Endothelial cell of umbilical vein (primary cell): ENCODE data around the gene ANKRD13D. TPM values are rescaled to one million over a fixed set of nuclear protein-coding genes. Genes with fewer than 3 reads are reported as not detected.
A peak's percentile ranks its signal among the peaks of the same experiment; 100 is the strongest.

ENCODE experiments used
- BruUV-seq: library from RNA; stranded (reverse); fragments of 400-500 nt; replicated peaks from 2 replicates; lab custom pipeline; 2021; lab: Mats Ljungman, UMichigan
- CTCF ChIA-PET: fragments of 300-600, 350-600 bp; sonication (Branson Sonifier 250); formaldehyde crosslinking; loops from one replicate; lab custom pipeline; 2021; ENCODE audit warnings: antibody characterized with exemption, inconsistent platforms; lab: Charles Lee
- POLR2A ChIA-PET: fragments of 300-600, 350-600 bp; sonication (Branson Sonifier 250); formaldehyde crosslinking; loops from one replicate; lab custom pipeline; 2021; ENCODE audit warnings: antibody characterized with exemption, inconsistent platforms; lab: Charles Lee
- DNase-seq: peaks from one replicate; pipeline ENCODE4 v3.0.0-alpha.2; 2011; ENCODE audit warnings: low read depth, low spot score
- FAIRE-seq: peaks from 2 replicates; lab custom pipeline; 2011; peaks lifted over from hg19 to GRCh38; lab: Jason Lieb, UNC
- H2AFZ ChIP-seq: 2 replicates; pipeline ENCODE4 v1.6.0; 2012; ENCODE audit warnings: low read depth, low read length, control low read depth, inconsistent platforms
- H3K27ac ChIP-seq: 2 replicates; pipeline ENCODE4 v1.5.1; 2011; ENCODE audit warnings: low read depth, mild to moderate bottlenecking, control low read depth, low read length, moderate library complexity; ENCODE audit not compliant: insufficient read depth
- H3K27me3 ChIP-seq, 2 experiments: 2 replicates each; pipeline versions ENCODE4 v1.6.0 to v1.6.1; 2011; ENCODE audit warnings: low read length in 2 of 2, mixed read lengths in 1 of 2; ENCODE audit not compliant: control insufficient read depth in 2 of 2, insufficient read depth in 2 of 2
- H3K36me3 ChIP-seq, 2 experiments: 2 replicates in 1 of 2; 3 replicates in 1 of 2; pipeline ENCODE4 v1.5.1; 2011; ENCODE audit warnings: low read length in 2 of 2, mild to moderate bottlenecking in 1 of 2, moderate library complexity in 1 of 2; ENCODE audit not compliant: control insufficient read depth in 2 of 2, insufficient read depth in 2 of 2; ENCODE audit errors: extremely low read depth in 1 of 2
- H3K4me1 ChIP-seq: 3 replicates; pipeline ENCODE4 v1.5.1; 2011; ENCODE audit warnings: mild to moderate bottlenecking, low read length; ENCODE audit not compliant: control insufficient read depth, insufficient read depth; ENCODE audit errors: extremely low read depth
- H3K4me2 ChIP-seq: 2 replicates; pipeline ENCODE4 v1.6.1; 2011; ENCODE audit warnings: low read length, control low read depth, mixed read lengths; ENCODE audit not compliant: insufficient read depth
- H3K4me3 ChIP-seq, 3 experiments: fragments of 200-600 bp in 1 of 3; sonication (generic), shearing (Covaris generic) in 1 of 3; replicated peaks in 1 of 3; 2 replicates each; pipeline ENCODE4 v1.5.1; 2011 to 2016; ENCODE audit warnings: control low read depth in 3 of 3, low read length in 3 of 3, mild to moderate bottlenecking in 2 of 3, inconsistent platforms in 1 of 3, low read depth in 1 of 3, moderate library complexity in 1 of 3; ENCODE audit not compliant: insufficient read depth in 1 of 3
- H3K79me2 ChIP-seq: 2 replicates; pipeline ENCODE4 v1.6.0; 2012; ENCODE audit warnings: low read length, inconsistent platforms; ENCODE audit not compliant: control insufficient read depth, insufficient read depth
- H3K9ac ChIP-seq: replicated peaks from 2 replicates; pipeline ENCODE3; 2011; ENCODE audit warnings: low read length, control low read depth; ENCODE audit not compliant: insufficient read depth; ENCODE audit errors: extremely low read depth
- H3K9me1 ChIP-seq: replicated peaks from 3 replicates; pipeline ENCODE4 v1.6.0; 2011; ENCODE audit warnings: mild to moderate bottlenecking, low read length; ENCODE audit not compliant: control insufficient read depth, insufficient read depth; ENCODE audit errors: extremely low read depth
- H3K9me3 ChIP-seq: replicated peaks from 2 replicates; pipeline ENCODE4 v1.5.1; 2012; ENCODE audit warnings: low read length, inconsistent platforms; ENCODE audit not compliant: control insufficient read depth, insufficient read depth
- H4K20me1 ChIP-seq: replicated peaks from 2 replicates; pipeline ENCODE3; 2011; ENCODE audit warnings: mild to moderate bottlenecking, low read length; ENCODE audit not compliant: control insufficient read depth, insufficient read depth; ENCODE audit errors: extremely low read depth
- CTCF ChIP-seq, 2 donors: IDR thresholded peaks; 1 replicate in 1 of 2; 2 replicates in 1 of 2; pipeline ENCODE4 v1.5.1; 2011; ENCODE audit warnings: low read length in 2 of 2, mild to moderate bottlenecking in 2 of 2, moderate library complexity in 2 of 2, control low read depth in 1 of 2, inconsistent platforms in 1 of 2, low read depth in 1 of 2; ENCODE audit not compliant: insufficient read depth in 1 of 2; ENCODE audit errors: extremely low read depth in 1 of 2
- GATA2 ChIP-seq: IDR thresholded peaks from 2 replicates; pipeline ENCODE4 v1.7.0; 2011; ENCODE audit warnings: low read depth, mild to moderate bottlenecking, moderate library complexity, mixed read lengths, low read length; ENCODE audit not compliant: insufficient read length, insufficient read depth
- JUN ChIP-seq: IDR thresholded peaks from 2 replicates; pipeline ENCODE4 v1.6.1; 2011; ENCODE audit warnings: borderline replicate concordance, low read depth; ENCODE audit not compliant: insufficient read length, insufficient read depth
- MYC ChIP-seq: IDR thresholded peaks from one replicate; pipeline ENCODE4 v1.6.1; 2011; ENCODE audit warnings: mild to moderate bottlenecking, low read depth, low read length
- POLR2A ChIP-seq: IDR thresholded peaks from 2 replicates; pipeline ENCODE4 v1.6.1; 2012; ENCODE audit warnings: low read depth, mild to moderate bottlenecking, control low read depth, low read length
- POLR2AphosphoS5 ChIP-seq: IDR thresholded peaks from 2 replicates; pipeline ENCODE4 v1.6.1; 2012; ENCODE audit warnings: low read depth, mild to moderate bottlenecking, control low read depth, low read length, moderate library complexity; ENCODE audit not compliant: insufficient read depth
- dilution Hi-C: fragments of 300-500 bp; cut with MboI; formaldehyde crosslinking; loops from one replicate; pipeline ENCODE4 v1.15.0; 2019; ENCODE audit warnings: low sequenced_read_pairs; ENCODE audit not compliant: extremely low pct_ligation_motif_present
- intact Hi-C: fragments of 100-400 bp; cut with micrococcal nuclease; formaldehyde crosslinking; loops from one replicate; pipeline ENCODE4 v1.10.0; 2022
- polyA plus RNA-seq, 4 experiments: library from polyadenylated mRNA; depleted of rRNA in 3 of 4; stranded (reverse) in 3 of 4; unstranded in 1 of 4; fragments of >200 nt; gene quantifications; 2 replicates each; pipeline versions ENCODE4 v1.2.1 to v1.2.3, GENCODE V29; 2011 to 2012; ENCODE audit warnings: missing spikeins in 1 of 4
- total RNA-seq: library from RNA; stranded (reverse); gene quantifications from 2 replicates; pipeline ENCODE4 v1.2.3, GENCODE V29; 2021
- TF ChIP-seq, protein P1 (sequence below): IDR thresholded peaks from 2 replicates; pipeline ENCODE4 v1.6.1; 2011; ENCODE audit not compliant: insufficient read depth, insufficient read length

Gene ANKRD13D
- total and polyA plus RNA-seq, 2 donors (not counting 3 experiments of a cell fraction or from before 2014, with no cell fraction given): 43.5 to 57.5 TPM

DNA sequence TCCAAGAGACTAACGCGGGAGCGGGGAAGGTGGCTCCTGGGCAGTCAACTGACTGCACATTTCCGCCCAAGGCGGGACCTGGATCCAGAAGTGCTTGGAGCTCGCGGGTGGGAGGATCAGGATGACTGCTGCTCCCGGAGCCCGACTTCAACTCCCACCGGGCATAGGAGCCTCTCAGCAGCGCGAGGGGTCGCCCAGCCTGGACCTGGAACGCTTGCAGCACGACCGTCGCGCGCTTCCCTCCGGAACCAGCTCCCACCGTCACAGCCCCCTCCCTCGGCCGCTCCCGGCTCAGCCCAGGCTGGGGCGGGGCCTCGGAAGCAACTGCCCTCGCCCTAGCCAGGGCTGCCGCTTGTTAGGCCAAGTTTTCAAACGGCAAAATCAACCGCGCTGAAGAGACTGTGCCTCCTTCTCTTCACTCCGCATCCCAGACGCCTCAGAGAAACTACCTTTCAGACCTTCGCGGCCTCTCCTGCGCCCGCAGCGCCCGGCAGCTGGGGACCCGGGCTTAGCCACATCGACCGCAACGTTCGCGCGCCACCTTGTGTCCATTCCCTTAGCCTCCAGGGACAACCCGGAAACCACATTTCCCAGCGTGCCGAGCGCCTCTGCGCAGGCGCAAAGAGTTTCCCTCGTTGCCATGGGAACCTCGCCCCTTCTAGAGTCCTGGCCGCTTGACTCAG is 28.2 kb downstream of the ANKRD13D start:
- BruUV-seq: TSS peak; percentile 40
- ChIA-PET POLR2A (interaction anchor here (1.1 kb wide), 1 partner anchor 62 kb away, joined by 3 read pairs; no protein-coding TSS in a partner anchor), CTCF (interaction anchor here (0.6 to 9.2 kb wide), 43 partner anchors 9 to 312 kb away, joined by 3 to 151 read pairs (median 5); partner anchors contain the start of genes ANKRD13D, GRK2, KDM2A and NUDT8)
- intact Hi-C loops (loop anchor here (1.0 to 2.0 kb wide), 7 partner anchors 29 to 236 kb away; partner anchors contain the start of genes GRK2 and POLD4), dilution Hi-C loops (no loop called here)
- H3K9me1 ChIP-seq: no peaks in the 10 kb centered on the region
- no peaks in the 10 kb centered on the region for H3K79me2 ChIP-seq
- H3K27ac ChIP-seq: peak overlapping the region; percentile 34
- TF ChIP-seq JUN (no peak), GATA2 (no peak), POLR2AphosphoS5 (peak; percentile 62), POLR2A (peak; percentile 87), MYC (no peak), CTCF (IDR thresholded peaks at IDR 0.05; ENCODE audit: extremely low read depth in 1 of 2, insufficient read depth in 1 of 2, low read depth in 1 of 2, low read length in 2 of 2) (peak; percentile 96 to 97)
- TF ChIP-seq, protein P1, sequence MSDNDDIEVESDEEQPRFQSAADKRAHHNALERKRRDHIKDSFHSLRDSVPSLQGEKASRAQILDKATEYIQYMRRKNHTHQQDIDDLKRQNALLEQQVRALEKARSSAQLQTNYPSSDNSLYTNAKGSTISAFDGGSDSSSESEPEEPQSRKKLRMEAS: peak; percentile 78
- DNase-seq (peak; percentile 96), FAIRE-seq (peak; percentile 97)
- no peaks in the 10 kb centered on the region for H3K27me3 ChIP-seq
- H3K36me3 ChIP-seq: no peaks in the 10 kb centered on the region
- H3K4me3 ChIP-seq: peak overlapping the region; percentile 22 to 75 (median 60)
- H3K4me2 ChIP-seq: peak overlapping the region; percentile 75
- H4K20me1 ChIP-seq: no peaks in the 10 kb centered on the region
- peak overlapping the region; percentile 49 for H3K9ac ChIP-seq
- H3K4me1 ChIP-seq: peaks cover 6% of the 10 kb centered on the region
- peak overlapping the region; percentile 86 for H2AFZ ChIP-seq
- H3K9me3 ChIP-seq: no peaks in the 10 kb centered on the region
